Esophagus (tissue), 2 donors: Measurements from ENCODE around the gene NCEH1. TPM values are rescaled to one million over a fixed set of nuclear protein-coding genes. Genes with fewer than 3 reads are reported as not detected.

Experiments used
- H3K27ac ChIP-seq, 2 donors: one replicate each; pipeline ENCODE4 v1.5.1; 2013; ENCODE audit warnings: low read depth in 2 of 2, mild to moderate bottlenecking in 2 of 2, inconsistent platforms in 1 of 2, low read length in 1 of 2, moderate library complexity in 1 of 2
- H3K27me3 ChIP-seq, 2 donors: one replicate each; pipeline ENCODE4 v1.6.1; 2013; ENCODE audit warnings: low read length in 2 of 2, control low read depth in 1 of 2, mild to moderate bottlenecking in 1 of 2; ENCODE audit not compliant: insufficient read depth in 2 of 2, control insufficient read depth in 1 of 2
- H3K36me3 ChIP-seq, 2 donors: one replicate each; pipeline ENCODE4 v1.6.1; 2013; ENCODE audit warnings: low read length in 1 of 2; ENCODE audit not compliant: control insufficient read depth in 2 of 2, insufficient read depth in 2 of 2
- H3K4me1 ChIP-seq, 2 donors: one replicate each; pipeline ENCODE4 v1.6.1; 2013; ENCODE audit warnings: low read length in 1 of 2; ENCODE audit not compliant: control insufficient read depth in 2 of 2, insufficient read depth in 2 of 2
- H3K4me3 ChIP-seq, 2 donors: one replicate each; pipeline ENCODE4 v1.5.1; 2013; ENCODE audit warnings: low read length in 2 of 2, mild to moderate bottlenecking in 2 of 2, low read depth in 1 of 2, moderate library complexity in 1 of 2
- H3K9me3 ChIP-seq, 2 donors: one replicate each; pipeline ENCODE4 v1.6.1; 2013; ENCODE audit warnings: mild to moderate bottlenecking in 2 of 2, low read depth in 1 of 2, low read length in 1 of 2, moderate library complexity in 1 of 2; ENCODE audit not compliant: control insufficient read depth in 2 of 2, insufficient read depth in 1 of 2
- WGBS, 2 donors: extraction: QIAGEN DNeasy Blood & Tissue Kit; methylation state at CpG; one replicate each; pipeline ENCODE4 v1.1.7; 2013; 5-methylcytosine and 5-hydroxymethylcytosine counted together
- polyA plus RNA-seq, 2 donors: library from polyadenylated mRNA; stranded (reverse); fragments of 200-250 nt; gene quantifications; one replicate each; pipeline ENCODE4 v1.2.3, GENCODE V29; 2013
- donor health status: healthy with polysubstance abuse.
- donor health status: Bipolar disorder and iron deficiency.

NCEH1 gene
- polyA plus RNA-seq, 2 donors, result 2.4 to 3.2 TPM

DNA sequence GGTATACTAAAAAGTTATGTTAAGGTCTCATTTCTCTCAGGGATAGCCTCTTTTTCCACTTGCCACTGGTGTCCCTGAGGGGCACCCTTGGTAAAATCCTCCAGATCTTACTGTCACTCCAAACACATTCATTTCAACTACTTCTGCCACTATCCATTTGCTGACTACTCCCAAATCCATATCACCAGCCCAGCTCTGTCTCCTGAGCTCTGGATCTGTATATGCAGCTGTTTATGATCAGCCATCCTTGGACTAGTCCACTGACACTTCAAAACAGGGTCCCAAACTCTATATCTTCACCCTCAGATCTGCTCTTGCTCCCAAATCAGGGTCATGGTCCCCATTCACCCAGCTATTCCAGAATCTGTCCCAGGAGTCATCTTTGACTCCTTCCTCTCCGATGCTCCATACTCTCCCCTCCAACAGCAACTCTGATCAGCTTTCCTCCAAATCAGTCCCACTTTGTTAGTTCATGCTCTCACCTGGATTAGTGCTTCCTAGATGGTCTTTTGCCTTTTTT is 9.9 kb downstream of the NCEH1 start:
- no peaks in the 10 kb centered on the region for H3K27me3 ChIP-seq
- no peaks in the 10 kb centered on the region for H3K36me3 ChIP-seq
- H3K4me3 ChIP-seq, result no peak overlapping the region
- H3K27ac ChIP-seq, result no peak overlapping the region
- no peaks in the 10 kb centered on the region for H3K9me3 ChIP-seq
- H3K4me1 ChIP-seq, result no peaks in the 10 kb centered on the region
- WGBS, 2 donors, result 98 to 100% methylated on average over 1 of the region's 1 CpG

DNA sequence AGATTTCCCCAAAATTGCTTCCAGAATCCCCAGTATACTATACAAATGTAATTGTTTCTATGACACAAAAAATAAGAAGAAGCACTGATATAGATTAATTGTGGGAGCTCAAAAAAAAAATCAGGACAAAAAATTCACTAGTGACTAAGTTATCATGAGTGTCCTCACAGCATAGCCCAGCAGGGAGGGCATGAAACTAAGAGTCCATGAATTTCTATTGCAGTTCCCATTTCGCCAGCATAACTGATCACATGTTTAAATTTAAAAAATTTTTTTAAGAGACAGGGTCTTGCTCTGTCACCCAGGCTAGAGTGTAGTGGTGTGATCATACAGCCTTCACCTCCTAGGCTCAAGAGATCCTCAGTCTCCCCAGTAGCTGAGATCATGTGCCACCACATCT is 10.6 kb downstream of the NCEH1 start:
- H3K36me3 ChIP-seq, result no peaks in the 10 kb centered on the region
- WGBS, 2 donors, result 96 to 100% methylated on average over 1 of the region's 1 CpG
- H3K4me1 ChIP-seq, result no peaks in the 10 kb centered on the region
- H3K4me3 ChIP-seq, result no peak overlapping the region
- H3K27ac ChIP-seq, result no peak overlapping the region
- H3K9me3 ChIP-seq, result no peaks in the 10 kb centered on the region
- H3K27me3 ChIP-seq, result no peaks in the 10 kb centered on the region

DNA sequence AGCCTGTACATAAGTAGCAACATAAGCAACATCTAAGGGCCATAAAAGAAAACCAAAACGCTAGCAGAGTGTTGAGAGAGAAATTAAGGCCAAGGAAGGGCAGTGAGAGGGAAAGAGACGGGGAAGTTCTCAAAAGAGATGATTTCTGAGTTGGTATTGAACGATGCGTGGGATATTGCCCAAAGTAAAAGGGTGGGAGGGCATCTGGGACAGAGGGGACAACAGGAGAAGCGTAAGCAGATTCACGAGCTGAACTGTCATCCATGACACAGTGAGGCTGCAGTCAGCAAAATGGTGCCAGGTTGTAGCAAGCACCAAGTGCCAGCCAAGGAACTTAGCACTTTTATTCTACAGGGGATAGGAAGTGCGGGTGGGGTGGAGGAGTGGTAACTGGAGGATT is 11.8 kb downstream of the NCEH1 start:
- Histone ChIP-seq H3K36me3 (no peaks in the 10 kb centered on the region), H3K9me3 (no peaks in the 10 kb centered on the region), H3K27me3 (no peaks in the 10 kb centered on the region), H3K4me1 (no peaks in the 10 kb centered on the region), H3K4me3 (no peak overlapping the region), H3K27ac (no peak overlapping the region)
- WGBS, 2 donors, result 94 to 96% methylated on average over 7 of the region's 7 CpGs

DNA sequence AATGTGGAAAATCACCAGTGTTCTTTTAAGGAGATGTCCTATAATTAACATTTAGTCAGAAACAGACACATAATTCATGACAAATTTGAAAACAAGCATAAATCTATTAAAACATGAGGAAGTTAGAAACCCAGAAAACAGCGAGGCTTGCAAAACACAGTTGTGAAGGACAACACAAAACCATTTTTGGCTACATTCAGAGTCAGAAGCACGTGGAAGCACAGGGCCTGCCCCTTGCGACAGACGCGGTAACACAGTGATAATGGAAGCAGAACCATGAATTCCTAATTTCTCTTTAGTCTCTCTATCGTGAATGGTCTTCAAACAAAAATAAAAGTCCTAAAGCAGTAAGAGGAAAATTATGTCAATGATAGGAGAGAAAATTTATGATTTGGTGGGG is 12.2 kb downstream of the NCEH1 start:
- Histone ChIP-seq H3K9me3 (no peaks in the 10 kb centered on the region), H3K36me3 (no peaks in the 10 kb centered on the region), H3K4me3 (no peak overlapping the region), H3K4me1 (no peaks in the 10 kb centered on the region), H3K27me3 (no peaks in the 10 kb centered on the region), H3K27ac (no peak overlapping the region)
- 80 to 88% methylated on average over 6 of the region's 6 CpGs for WGBS, 2 donors

DNA sequence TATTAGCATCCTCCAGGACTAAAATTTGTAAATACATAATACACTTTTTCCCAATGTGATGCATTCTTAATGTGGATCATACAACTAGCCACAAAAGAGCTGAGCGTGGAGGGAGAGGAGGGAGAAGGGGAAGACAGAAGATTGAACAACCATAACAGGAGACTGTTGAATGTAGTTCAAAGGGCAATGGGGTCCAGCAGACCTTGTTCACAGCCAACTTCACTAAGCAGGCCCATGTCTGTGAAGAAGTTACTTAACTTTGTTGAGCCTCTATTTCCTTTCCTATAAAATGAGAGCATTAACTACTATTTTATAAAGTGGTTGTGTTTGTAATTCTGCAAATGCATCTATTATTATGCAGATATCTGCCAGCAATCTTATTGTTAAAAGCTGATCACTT is 13.3 kb downstream of the NCEH1 start:
- 97 to 100% methylated on average over 1 of the region's 1 CpG for WGBS, 2 donors
- Histone ChIP-seq H3K36me3 (no peaks in the 10 kb centered on the region), H3K4me3 (no peak overlapping the region), H3K27me3 (no peaks in the 10 kb centered on the region), H3K9me3 (no peaks in the 10 kb centered on the region), H3K4me1 (no peaks in the 10 kb centered on the region), H3K27ac (no peak overlapping the region)

DNA sequence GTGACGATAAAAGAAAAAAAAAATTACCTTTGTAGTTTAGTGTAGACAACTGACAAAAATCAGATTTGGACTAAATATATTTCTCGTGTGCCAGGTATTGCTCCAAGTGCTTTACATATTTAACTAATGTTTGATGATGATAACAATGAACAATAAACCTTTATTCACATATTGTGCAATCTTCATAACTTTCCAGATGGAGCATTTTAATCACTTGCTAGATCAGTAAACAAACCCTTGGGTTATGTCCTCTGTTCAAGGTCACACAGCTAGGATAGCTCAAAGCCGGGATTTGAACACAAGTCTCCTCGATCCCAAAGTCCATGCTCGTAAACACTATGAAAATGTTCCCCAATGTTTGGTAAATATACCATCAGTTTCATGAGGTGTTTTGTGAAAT is 14.5 kb downstream of the NCEH1 start:
- WGBS, 2 donors, result 74 to 85% methylated on average over 5 of the region's 5 CpGs
- H3K27me3 ChIP-seq, result no peaks in the 10 kb centered on the region
- no peak overlapping the region for H3K27ac ChIP-seq
- H3K4me3 ChIP-seq, result no peak overlapping the region
- no peaks in the 10 kb centered on the region for H3K36me3 ChIP-seq
- H3K4me1 ChIP-seq, result no peaks in the 10 kb centered on the region
- no peaks in the 10 kb centered on the region for H3K9me3 ChIP-seq

DNA sequence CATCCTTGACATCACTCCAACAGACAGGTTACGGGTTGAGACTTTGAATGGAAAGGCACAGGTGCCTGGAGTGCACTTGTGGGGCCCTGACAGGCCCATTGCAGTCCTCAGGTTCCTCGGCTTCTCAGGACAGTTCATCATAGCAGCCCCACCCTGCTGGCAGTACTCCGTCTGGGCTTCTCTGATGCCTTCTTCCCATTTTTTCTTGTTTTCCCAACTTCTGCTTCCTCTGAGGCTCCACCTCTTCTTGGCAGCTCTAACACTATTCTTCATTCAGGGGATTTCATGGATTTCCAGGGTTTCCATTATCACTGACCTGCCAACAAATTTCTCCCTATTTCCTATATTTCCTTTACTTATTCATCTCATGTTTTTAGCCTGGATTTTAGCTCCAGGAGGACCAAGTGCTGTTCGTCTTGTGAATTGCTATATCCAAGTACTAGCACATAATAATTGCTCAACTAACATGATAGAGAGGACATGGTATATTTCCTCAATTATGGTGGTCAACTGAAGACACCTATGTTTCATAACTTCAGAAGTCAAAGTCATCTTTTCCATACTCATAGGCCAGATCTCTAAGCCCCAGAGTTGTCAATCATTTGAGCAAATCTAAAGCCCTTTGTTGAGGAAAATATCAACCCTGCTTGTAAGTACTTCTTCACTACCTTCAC is 16.2 kb downstream of the NCEH1 start:
- Histone ChIP-seq H3K9me3 (no peaks in the 10 kb centered on the region), H3K4me1 (no peaks in the 10 kb centered on the region), H3K36me3 (no peaks in the 10 kb centered on the region), H3K4me3 (no peak overlapping the region), H3K27ac (no peak overlapping the region), H3K27me3 (no peaks in the 10 kb centered on the region)
- WGBS, 2 donors, result 67 to 82% methylated on average over 4 of the region's 4 CpGs

DNA sequence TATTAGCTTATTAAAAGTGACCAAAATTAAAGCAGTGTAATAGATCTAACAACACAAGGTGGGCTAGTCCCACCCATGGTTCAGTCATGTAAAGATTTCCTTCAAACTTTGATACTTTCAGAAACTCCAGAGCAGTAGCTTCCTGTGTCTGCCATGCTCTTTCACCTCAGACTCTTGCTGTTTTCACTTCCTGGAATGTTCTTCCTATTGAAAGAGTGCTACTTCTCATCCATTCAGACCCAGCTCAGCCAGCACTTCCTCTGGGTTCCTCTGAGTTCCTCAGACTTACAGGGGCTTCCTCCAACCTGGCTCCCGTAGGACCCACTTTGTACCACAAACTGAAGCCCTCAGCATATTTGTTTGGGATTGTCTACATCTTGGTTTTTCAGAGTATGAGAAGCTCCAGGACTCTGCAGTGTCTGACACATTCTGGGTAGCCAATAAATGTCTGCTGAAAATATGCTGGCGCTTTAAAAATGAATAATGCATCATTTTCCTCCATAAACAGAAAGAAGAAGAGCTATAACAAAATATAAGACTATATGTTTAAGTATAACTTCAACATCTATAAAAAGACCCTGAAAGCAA is 18.0 kb downstream of the NCEH1 start:
- no peaks in the 10 kb centered on the region for H3K4me1 ChIP-seq
- no peaks in the 10 kb centered on the region for H3K27me3 ChIP-seq
- no peaks in the 10 kb centered on the region for H3K9me3 ChIP-seq
- no peaks in the 10 kb centered on the region for H3K36me3 ChIP-seq
- H3K27ac ChIP-seq, result no peak overlapping the region
- H3K4me3 ChIP-seq, result no peak overlapping the region
- WGBS, 2 donors, result 81 to 87% methylated on average over 2 of the region's 2 CpGs

DNA sequence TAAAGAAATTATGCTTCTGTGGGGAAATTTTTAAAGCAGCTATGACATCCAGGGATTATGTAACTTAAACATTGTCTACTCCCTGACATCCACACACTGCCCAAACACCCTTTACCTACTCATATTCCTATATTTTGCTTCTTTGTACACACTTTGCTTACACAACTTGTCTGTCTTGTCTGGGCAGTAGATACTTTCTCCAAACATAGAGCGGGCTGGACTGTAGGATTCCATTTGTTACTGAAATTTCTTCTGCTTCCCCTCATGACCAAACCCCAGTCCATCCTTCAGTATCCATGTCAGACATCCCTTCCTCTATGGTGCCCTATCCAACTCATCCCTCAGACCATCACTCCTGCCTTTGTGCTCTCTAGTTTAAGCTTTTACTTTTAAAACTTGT is 19.9 kb downstream of the NCEH1 start:
- Histone ChIP-seq H3K4me3 (no peak overlapping the region), H3K36me3 (no peaks in the 10 kb centered on the region), H3K27ac (peak overlapping the region in 1 of 2 donors; percentile 21), H3K27me3 (no peaks in the 10 kb centered on the region), H3K4me1 (no peaks in the 10 kb centered on the region), H3K9me3 (no peaks in the 10 kb centered on the region)
- WGBS, 2 donors, result 66 to 69% methylated on average over 1 of the region's 1 CpG

DNA sequence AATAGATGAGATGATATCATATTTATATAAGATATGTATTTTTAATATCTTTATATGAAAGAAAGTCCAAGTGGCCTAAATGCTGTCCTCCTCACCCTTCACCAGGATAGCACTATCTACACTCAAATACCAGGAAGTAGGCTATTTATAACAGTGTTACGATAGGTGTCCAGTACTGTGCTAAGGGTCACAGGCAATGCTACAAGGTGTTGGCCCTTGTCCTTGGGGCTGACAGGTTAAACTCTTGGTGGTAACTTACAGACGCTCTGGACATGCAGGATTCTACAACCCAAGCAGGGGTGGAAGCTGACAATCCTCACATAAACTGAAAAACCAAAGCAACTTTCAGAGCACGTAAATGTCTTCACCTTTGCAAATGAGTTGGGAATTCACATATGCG is 22.3 kb downstream of the NCEH1 start:
- Histone ChIP-seq H3K4me3 (no peak overlapping the region), H3K27me3 (no peaks in the 10 kb centered on the region), H3K9me3 (no peaks in the 10 kb centered on the region), H3K27ac (no peak overlapping the region), H3K36me3 (no peaks in the 10 kb centered on the region), H3K4me1 (peaks cover 0 to 2% of the 10 kb centered on the region in 2 donors)
- WGBS, 2 donors, result 78 to 88% methylated on average over 4 of the region's 4 CpGs
